AG10803 (cell line): ENCODE measurements around the gene HOXD11.

Experiments
- DNase-seq: peaks from one replicate; pipeline ENCODE4 v3.0.0; 2010; ENCODE audit warnings: low read depth
- H3K4me3 ChIP-seq: 2 replicates; pipeline ENCODE4 v1.5.1; 2011; ENCODE audit warnings: mild to moderate bottlenecking, low read length, control low read depth
- CTCF ChIP-seq: conservative IDR thresholded peaks from 2 replicates; pipeline ENCODE4 v1.5.1; 2011; ENCODE audit warnings: mild to moderate bottlenecking, low read length, control low read depth, inconsistent platforms

HOXD11 gene

GRCh38 chr2:176139661-176140512, 32.8 kb downstream of the HOXD11 start:
- TF ChIP-seq CTCF = no peak
- H3K4me3 ChIP-seq = peak overlapping the region; percentile 80
- DNase-seq = peak; percentile 71

GRCh38 chr2:176140513-176141317, 33.6 kb downstream of the HOXD11 start:
- DNase-seq = peak; percentile 73
- H3K4me3 ChIP-seq = peak overlapping the region; percentile 80
- TF ChIP-seq CTCF = peak; percentile 72

DNA sequence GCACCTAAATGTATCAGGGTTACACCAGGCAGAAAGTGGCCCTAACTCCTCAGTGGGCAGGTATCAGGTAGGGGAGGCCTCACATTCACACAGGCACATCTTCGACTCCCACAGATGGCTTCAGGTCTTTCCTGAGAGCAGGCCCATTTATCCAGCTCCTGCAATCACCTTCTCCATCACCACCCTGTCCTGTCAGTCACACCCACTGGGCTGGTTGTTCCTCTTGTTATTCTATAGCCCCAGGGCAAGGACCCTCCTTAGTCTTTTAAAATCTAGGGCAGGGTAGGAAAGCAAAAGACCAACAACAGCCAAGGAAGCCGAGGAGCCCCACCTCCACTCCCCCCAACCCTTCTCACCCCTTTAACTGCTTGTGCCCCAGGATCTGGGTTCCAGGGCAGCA, 35.2 kb downstream of the HOXD11 start:
- H3K4me3 ChIP-seq = no peak overlapping the region
- no peak for DNase-seq
- no peak for TF ChIP-seq CTCF

DNA sequence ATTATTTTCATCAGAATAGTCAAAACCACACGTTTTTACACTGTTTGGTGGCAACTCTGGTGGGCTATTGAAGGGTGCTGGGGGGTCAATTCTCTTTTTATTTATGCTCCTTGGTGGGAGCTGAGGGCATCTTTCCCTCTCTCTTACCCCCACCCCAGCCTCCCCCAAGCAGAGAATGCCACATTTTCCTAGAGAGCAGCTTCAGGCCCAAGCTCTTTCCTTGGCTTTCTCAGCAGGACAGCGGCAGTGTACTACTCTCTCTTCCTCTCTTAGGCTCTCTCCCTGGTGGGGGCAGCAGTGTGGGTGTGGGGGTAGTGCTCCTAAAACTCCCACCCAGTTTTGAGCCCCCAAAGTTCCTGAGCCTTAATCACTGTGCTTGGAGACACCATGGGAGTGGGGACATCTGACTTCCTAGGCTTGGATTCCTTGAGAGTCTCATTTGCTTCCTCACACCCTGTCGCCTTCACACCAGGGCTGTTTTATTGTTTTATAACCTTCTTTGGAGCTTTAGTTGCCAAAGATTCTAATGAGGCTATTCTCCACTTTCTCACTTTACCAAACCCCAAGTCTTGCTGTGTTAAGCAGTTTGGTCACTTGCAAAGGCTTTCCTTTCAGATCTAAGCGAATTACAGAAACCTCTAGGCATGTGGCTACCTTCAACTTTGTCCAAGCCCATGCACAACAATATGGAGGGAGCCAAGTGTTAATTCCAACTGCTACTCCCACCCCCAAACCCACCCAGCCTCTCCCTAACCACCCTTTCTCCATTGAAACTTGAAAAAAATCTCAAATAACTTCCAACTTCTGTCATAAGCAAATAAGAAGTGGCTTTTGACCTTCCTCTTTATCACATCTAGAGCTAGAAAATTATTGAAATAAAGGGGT, 38.2 kb downstream of the HOXD11 start:
- no peak overlapping the region for H3K4me3 ChIP-seq
- DNase-seq = no peak
- TF ChIP-seq CTCF = no peak

GRCh38 chr2:176146101-176146500, 39.0 kb downstream of the HOXD11 start:
- no peak for DNase-seq
- no peak for TF ChIP-seq CTCF
- H3K4me3 ChIP-seq = no peak overlapping the region

DNA sequence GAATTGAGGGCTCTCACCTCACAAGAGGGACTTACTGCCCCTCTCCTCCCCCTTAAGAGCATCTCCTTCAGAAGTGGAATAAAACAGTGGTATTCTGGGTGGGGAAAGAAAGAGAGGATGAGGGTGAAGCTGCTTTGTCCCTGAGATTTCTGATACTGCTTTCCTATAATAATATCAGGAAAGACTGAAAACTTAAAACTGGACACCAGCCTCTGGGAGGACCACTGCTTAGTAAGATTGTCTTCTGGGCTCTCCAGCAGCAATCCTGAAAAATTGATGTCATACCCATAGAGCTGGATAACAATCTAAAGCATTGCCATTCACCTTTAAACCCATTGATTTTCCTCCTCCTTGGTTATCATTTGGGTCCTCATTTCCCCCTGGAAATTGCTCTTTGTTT, 39.6 kb downstream of the HOXD11 start:
- H3K4me3 ChIP-seq = no peak overlapping the region
- TF ChIP-seq CTCF = no peak
- no peak for DNase-seq
